ENCODE data around the gene MAN1B1. TPM values are rescaled to one million over a fixed set of nuclear protein-coding genes. Genes with fewer than 3 reads are reported as not detected.

MAN1B1 gene
- total RNA-seq, 1 donor from 2014 or later: 70.4 TPM

DNA sequence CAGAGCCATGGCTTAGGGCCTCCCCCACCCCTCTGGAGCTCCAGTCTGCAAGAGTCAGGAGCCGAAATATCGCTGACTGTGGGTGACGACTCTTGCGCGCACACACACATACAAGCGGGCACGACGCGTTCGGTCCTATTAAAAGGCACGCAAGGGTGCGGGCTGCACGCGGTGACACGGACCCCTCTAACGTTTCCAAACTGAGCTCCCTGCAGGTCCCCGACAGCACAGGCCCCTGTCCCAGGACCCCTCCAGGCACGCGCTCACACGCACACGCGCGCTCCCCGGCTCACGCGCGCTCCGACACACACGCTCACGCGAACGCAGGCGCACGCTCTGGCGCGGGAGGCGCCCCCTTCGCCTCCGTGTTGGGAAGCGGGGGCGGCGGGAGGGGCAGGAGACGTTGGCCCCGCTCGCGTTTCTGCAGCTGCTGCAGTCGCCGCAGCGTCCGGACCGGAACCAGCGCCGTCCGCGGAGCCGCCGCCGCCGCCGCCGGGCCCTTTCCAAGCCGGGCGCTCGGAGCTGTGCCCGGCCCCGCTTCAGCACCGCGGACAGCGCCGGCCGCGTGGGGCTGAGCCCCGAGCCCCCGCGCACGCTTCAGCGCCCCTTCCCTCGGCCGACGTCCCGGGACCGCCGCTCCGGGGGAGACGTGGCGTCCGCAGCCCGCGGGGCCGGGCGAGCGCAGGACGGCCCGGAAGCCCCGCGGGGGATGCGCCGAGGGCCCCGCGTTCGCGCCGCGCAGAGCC, 52.1 kb downstream of the MAN1B1 start, which contains the start of gene GRIN1:
Gene GRIN1 (plus strand): TSS at position 433 of the 746 bp plus-strand sequence. CDS start 333 bp downstream, outside the sequence.
- no peak within 1 kb of the TSS for H3K4me3 Mint-ChIP-seq (ENCODE audit: unreplicated experiment)
- peaks cover 34% of the 10 kb centered on the region for H3K27me3 Mint-ChIP-seq (ENCODE audit: unreplicated experiment)
- H3K36me3 Mint-ChIP-seq (ENCODE audit: low read depth, unreplicated experiment): peaks cover 4% of the 10 kb centered on the region
- TF ChIP-seq, protein P1, sequence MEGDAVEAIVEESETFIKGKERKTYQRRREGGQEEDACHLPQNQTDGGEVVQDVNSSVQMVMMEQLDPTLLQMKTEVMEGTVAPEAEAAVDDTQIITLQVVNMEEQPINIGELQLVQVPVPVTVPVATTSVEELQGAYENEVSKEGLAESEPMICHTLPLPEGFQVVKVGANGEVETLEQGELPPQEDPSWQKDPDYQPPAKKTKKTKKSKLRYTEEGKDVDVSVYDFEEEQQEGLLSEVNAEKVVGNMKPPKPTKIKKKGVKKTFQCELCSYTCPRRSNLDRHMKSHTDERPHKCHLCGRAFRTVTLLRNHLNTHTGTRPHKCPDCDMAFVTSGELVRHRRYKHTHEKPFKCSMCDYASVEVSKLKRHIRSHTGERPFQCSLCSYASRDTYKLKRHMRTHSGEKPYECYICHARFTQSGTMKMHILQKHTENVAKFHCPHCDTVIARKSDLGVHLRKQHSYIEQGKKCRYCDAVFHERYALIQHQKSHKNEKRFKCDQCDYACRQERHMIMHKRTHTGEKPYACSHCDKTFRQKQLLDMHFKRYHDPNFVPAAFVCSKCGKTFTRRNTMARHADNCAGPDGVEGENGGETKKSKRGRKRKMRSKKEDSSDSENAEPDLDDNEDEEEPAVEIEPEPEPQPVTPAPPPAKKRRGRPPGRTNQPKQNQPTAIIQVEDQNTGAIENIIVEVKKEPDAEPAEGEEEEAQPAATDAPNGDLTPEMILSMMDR (IDR thresholded peaks at IDR 0.05; ENCODE audit: unreplicated experiment): no peak
- peaks cover 3% of the 10 kb centered on the region for H3K4me1 Mint-ChIP-seq (ENCODE audit: unreplicated experiment)
- peak; percentile 65 for DNase-seq (ENCODE audit: low spot score)
- H3K27ac Mint-ChIP-seq (ENCODE audit: unreplicated experiment): no peak within 1 kb of the TSS
- H3K9me3 Mint-ChIP-seq (ENCODE audit: unreplicated experiment): no peaks in the 10 kb centered on the region

DNA sequence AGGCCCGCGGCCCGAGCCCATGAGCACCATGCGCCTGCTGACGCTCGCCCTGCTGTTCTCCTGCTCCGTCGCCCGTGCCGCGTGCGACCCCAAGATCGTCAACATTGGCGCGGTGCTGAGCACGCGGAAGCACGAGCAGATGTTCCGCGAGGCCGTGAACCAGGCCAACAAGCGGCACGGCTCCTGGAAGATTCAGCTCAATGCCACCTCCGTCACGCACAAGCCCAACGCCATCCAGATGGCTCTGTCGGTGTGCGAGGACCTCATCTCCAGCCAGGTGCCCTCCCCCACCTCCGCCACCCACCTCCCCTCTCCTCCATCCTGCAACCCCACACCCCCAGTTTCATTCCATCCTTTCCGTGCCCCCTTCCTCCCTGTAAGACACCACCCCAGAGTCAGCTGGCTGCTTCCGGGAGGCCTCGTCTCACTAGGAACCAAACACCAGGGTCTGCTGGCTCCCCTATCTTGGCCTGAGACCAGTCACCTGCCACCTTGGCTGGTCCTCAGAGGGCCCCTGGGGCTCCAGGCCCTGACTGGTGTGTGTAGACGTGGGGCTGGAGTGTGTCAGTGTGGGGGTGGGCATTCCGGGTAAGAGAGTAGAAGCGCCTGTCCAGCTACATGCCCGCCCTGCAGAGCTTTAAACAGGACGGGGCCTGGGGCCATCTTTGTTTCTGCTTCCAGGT, 52.8 kb downstream of the MAN1B1 start:
- TF ChIP-seq, protein P1 (IDR thresholded peaks at IDR 0.05; ENCODE audit: unreplicated experiment): no peak
- H3K27ac Mint-ChIP-seq (ENCODE audit: unreplicated experiment): no peak overlapping the region
- H3K4me3 Mint-ChIP-seq (ENCODE audit: unreplicated experiment): no peak overlapping the region
- peaks cover 4% of the 10 kb centered on the region for H3K36me3 Mint-ChIP-seq (ENCODE audit: low read depth, unreplicated experiment)
- peaks cover 36% of the 10 kb centered on the region for H3K27me3 Mint-ChIP-seq (ENCODE audit: unreplicated experiment)
- no peaks in the 10 kb centered on the region for H3K9me3 Mint-ChIP-seq (ENCODE audit: unreplicated experiment)
- peaks cover 3% of the 10 kb centered on the region for H3K4me1 Mint-ChIP-seq (ENCODE audit: unreplicated experiment)
- DNase-seq (ENCODE audit: low spot score): no peak

DNA sequence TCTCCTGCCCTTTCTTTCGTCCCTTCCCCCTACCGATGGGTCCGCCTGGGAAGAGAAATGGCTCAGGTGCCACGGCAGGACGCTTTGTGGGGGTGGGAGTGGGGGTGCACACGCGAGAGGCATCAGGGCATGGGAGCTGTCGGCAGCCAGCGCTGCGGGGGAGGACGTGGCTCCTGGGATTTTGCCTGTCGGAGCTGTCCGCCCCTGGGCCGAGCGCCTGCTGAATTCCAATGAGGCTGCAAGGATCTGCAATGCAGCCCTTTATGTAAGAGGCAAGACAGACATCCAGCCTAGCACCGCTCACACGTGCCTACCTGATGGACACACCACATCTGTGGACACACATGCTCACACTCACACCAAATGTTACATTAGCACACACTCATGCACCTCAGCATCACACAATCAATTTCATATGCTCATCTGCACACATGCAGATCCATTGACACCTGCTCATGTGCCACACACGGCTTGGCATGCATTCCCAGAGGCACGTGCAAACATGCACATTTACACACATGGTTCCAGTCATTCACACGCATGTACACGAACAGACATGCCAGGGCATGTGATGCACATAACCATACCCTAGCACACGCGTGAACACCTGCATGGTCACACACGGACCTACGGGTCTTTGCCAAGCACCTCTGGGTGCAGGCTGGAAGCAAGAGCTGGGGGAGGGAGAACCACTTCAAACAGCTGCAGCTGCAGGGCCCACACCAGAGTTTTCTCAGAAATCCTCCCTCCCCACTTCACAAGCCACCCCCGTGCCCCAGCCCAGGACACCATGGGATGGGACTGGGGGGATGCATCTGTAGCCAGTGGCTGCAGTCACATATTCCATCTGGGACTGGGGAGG, 53.6 kb downstream of the MAN1B1 start:
- DNase-seq (ENCODE audit: low spot score): no peak
- H3K4me1 Mint-ChIP-seq (ENCODE audit: unreplicated experiment): peaks cover 3% of the 10 kb centered on the region
- no peak overlapping the region for H3K27ac Mint-ChIP-seq (ENCODE audit: unreplicated experiment)
- no peaks in the 10 kb centered on the region for H3K9me3 Mint-ChIP-seq (ENCODE audit: unreplicated experiment)
- TF ChIP-seq, protein P1 (IDR thresholded peaks at IDR 0.05; ENCODE audit: unreplicated experiment): no peak
- peak overlapping the region; percentile 35 for H3K4me3 Mint-ChIP-seq (ENCODE audit: unreplicated experiment)
- peaks cover 36% of the 10 kb centered on the region for H3K27me3 Mint-ChIP-seq (ENCODE audit: unreplicated experiment)
- H3K36me3 Mint-ChIP-seq (ENCODE audit: low read depth, unreplicated experiment): peaks cover 4% of the 10 kb centered on the region

DNA sequence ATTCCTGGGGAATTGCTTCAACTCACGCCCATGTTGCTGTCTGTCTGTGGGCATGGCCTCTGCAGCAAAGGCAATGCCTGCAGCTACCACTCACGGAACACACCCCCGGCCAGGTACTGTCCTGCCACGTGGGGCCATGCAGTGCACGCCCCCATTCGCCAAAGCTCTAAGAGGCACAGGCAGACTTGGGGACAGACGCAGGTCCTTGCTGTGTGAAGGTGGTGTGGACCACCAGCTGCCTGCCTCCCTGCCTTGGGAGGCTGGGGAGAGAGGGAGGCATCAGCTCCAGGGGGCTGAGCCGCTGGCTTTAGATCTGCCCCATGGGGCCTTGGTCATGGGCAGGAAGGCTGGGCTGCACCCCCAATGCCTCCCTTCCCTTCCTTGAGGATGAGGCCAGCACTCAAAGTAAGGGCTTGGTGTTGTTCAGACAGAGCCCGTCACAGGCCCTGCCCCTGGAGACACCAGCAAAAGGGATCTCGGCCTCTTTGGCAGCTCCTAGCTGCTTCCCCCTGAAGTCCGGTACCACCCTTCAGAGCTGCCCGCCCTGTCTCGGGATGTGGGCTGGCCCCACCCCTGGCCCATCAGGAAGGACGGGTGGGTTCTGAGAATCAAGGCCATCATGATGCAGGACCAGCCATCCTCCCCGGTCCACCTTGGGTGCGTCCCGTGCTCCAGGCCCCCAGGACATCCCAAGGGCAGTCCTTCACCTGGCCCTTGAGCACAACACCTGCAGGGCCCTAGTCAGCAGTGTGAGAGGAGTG, 54.4 kb downstream of the MAN1B1 start:
- H3K9me3 Mint-ChIP-seq (ENCODE audit: unreplicated experiment): no peaks in the 10 kb centered on the region
- H3K4me1 Mint-ChIP-seq (ENCODE audit: unreplicated experiment): peaks cover 3% of the 10 kb centered on the region
- DNase-seq (ENCODE audit: low spot score): no peak
- peaks cover 4% of the 10 kb centered on the region for H3K36me3 Mint-ChIP-seq (ENCODE audit: low read depth, unreplicated experiment)
- no peak overlapping the region for H3K4me3 Mint-ChIP-seq (ENCODE audit: unreplicated experiment)
- no peak overlapping the region for H3K27ac Mint-ChIP-seq (ENCODE audit: unreplicated experiment)
- H3K27me3 Mint-ChIP-seq (ENCODE audit: unreplicated experiment): peaks cover 34% of the 10 kb centered on the region
- TF ChIP-seq, protein P1 (IDR thresholded peaks at IDR 0.05; ENCODE audit: unreplicated experiment): no peak

Measured in endothelial cell (in vitro differentiated cells).